Esophagus squamous epithelium (tissue), 4 donors: Measurements from ENCODE around the gene INVS.

Experiments
- POLR2A ChIP-seq, 4 donors: fragments of 450-650 bp; IDR thresholded peaks; one replicate each; pipeline ENCODE4 v1.6.1; 2017; ENCODE audit warnings: antibody characterized with exemption in 4 of 4, mild to moderate bottlenecking in 4 of 4, moderate library complexity in 3 of 4
- TF ChIP-seq, protein P1 (sequence below), 6 experiments: fragments of 450-650 bp in 4 of 6; fragments of 200-600 bp in 2 of 6; sonication (generic) in 2 of 6; IDR thresholded peaks; one replicate each; pipeline ENCODE4 v1.5.1; 2016 to 2019; ENCODE audit warnings: antibody characterized with exemption in 6 of 6, mild to moderate bottlenecking in 4 of 6, moderate library complexity in 4 of 6

DNA sequence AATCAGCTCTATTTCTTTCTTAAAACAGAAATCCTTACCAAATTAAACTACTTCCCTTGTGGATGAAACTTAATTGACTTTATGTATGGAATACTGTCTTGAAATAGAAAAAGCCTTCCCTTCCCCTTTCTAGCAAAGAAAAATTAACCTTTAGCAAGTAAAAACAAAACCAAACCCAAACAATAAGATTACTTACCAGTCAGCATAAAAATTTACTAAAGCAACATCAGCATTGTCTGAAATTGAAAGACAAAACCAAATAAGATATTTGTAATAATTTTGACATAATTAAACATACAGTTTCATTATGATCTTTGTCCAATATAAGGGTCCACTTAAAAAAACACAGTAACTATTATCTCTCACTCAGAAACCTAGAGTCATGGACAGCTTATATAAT is 41.4 kb upstream of the INVS start:
- TF ChIP-seq, protein P1, sequence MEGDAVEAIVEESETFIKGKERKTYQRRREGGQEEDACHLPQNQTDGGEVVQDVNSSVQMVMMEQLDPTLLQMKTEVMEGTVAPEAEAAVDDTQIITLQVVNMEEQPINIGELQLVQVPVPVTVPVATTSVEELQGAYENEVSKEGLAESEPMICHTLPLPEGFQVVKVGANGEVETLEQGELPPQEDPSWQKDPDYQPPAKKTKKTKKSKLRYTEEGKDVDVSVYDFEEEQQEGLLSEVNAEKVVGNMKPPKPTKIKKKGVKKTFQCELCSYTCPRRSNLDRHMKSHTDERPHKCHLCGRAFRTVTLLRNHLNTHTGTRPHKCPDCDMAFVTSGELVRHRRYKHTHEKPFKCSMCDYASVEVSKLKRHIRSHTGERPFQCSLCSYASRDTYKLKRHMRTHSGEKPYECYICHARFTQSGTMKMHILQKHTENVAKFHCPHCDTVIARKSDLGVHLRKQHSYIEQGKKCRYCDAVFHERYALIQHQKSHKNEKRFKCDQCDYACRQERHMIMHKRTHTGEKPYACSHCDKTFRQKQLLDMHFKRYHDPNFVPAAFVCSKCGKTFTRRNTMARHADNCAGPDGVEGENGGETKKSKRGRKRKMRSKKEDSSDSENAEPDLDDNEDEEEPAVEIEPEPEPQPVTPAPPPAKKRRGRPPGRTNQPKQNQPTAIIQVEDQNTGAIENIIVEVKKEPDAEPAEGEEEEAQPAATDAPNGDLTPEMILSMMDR (IDR thresholded peaks at IDR 0.05), result no peak
- TF ChIP-seq POLR2A (IDR thresholded peaks at IDR 0.05), result no peak
